CD4-positive, alpha-beta T cell (primary cell): Measurements from ENCODE around the gene RBM20. TPM values are rescaled to one million over a fixed set of nuclear protein-coding genes. Genes with fewer than 3 reads are reported as not detected.
A peak's percentile ranks its signal among the peaks of the same experiment; 100 is the strongest.

Source experiments
- ATAC-seq: fragments of 200-7000 bp; cut with Tn5 transposase; one replicate; pipeline ENCODE4 v1.10.0; 2022; ENCODE audit warnings: mild to moderate bottlenecking; ENCODE audit not compliant: poor library complexity
- CTCF ChIA-PET: fragments of 350-600 bp; sonication (Branson Sonifier 250); formaldehyde crosslinking; loops from one replicate; lab custom pipeline; 2021; ENCODE audit warnings: antibody characterized with exemption, inconsistent platforms; lab: Charles Lee
- POLR2A ChIA-PET: fragments of 350-600 bp; sonication (Branson Sonifier 250); formaldehyde crosslinking; loops from one replicate; lab custom pipeline; 2021; ENCODE audit warnings: antibody characterized with exemption, inconsistent platforms; lab: Charles Lee
- DNase-seq, 14 experiments: peaks; one replicate each; pipeline ENCODE4 v3.0.0-alpha.2; 2013 to 2020; ENCODE audit warnings: mixed read lengths in 2 of 14
- H3K27ac ChIP-seq, 2 donors: one replicate each; pipeline versions ENCODE4 v1.5.1 to v1.7.0; 2013; ENCODE audit warnings: low read length in 2 of 2, low read depth in 1 of 2, mild to moderate bottlenecking in 1 of 2
- H3K27me3 ChIP-seq, 2 experiments: 1 replicate in 1 of 2; 2 replicates in 1 of 2; pipeline versions ENCODE4 v1.6.1 to v1.7.0; 2013; ENCODE audit warnings: low read length in 2 of 2, control low read depth in 1 of 2, mild to moderate bottlenecking in 1 of 2, moderate library complexity in 1 of 2; ENCODE audit not compliant: insufficient read depth in 2 of 2, control insufficient read depth in 1 of 2
- H3K36me3 ChIP-seq: one replicate; pipeline ENCODE4 v1.6.1; 2013; ENCODE audit warnings: low read length, control low read depth; ENCODE audit not compliant: insufficient read depth
- H3K4me1 ChIP-seq: one replicate; pipeline ENCODE4 v1.6.1; 2013; ENCODE audit warnings: low read length, control low read depth; ENCODE audit not compliant: insufficient read depth
- H3K4me3 ChIP-seq: one replicate; pipeline ENCODE4 v1.5.1; 2013; ENCODE audit warnings: mild to moderate bottlenecking, low read length, moderate library complexity
- H3K9me3 ChIP-seq, 2 experiments: 1 replicate in 1 of 2; 2 replicates in 1 of 2; pipeline versions ENCODE4 v1.6.1 to v1.7.0; 2013; ENCODE audit warnings: low read length in 2 of 2, mild to moderate bottlenecking in 2 of 2, control low read depth in 1 of 2, moderate library complexity in 1 of 2; ENCODE audit not compliant: control insufficient read depth in 1 of 2, insufficient read depth in 1 of 2
- H3K27ac Mint-ChIP-seq: one replicate; pipeline ENCODE4 v1.8.0; 2020; ENCODE audit warnings: mixed read lengths
- H3K27me3 Mint-ChIP-seq: one replicate; pipeline ENCODE4 v1.8.0; 2021; ENCODE audit warnings: mixed read lengths
- H3K36me3 Mint-ChIP-seq: one replicate; pipeline ENCODE4 v1.8.0; 2021; ENCODE audit warnings: low read depth, mixed read lengths
- H3K4me1 Mint-ChIP-seq: one replicate; pipeline ENCODE4 v1.8.0; 2021; ENCODE audit warnings: low read depth, mixed read lengths
- H3K4me3 Mint-ChIP-seq: one replicate; pipeline ENCODE4 v1.8.0; 2020; ENCODE audit warnings: mild to moderate bottlenecking, mixed read lengths
- H3K9me3 Mint-ChIP-seq: one replicate; pipeline ENCODE4 v1.8.0; 2020; ENCODE audit warnings: mixed read lengths
- intact Hi-C, 2 experiments: fragments of 100-400 bp; cut with DNase I in 1 of 2; cut with micrococcal nuclease in 1 of 2; formaldehyde crosslinking; loops; one replicate each; pipeline versions ENCODE4 v1.15.1 to v1.9.0; 2023 to 2025; cut with DNase I, micrococcal nuclease
- total RNA-seq, 174 experiments: library from RNA in 2 of 174; stranded (reverse) in 2 of 174; gene quantifications; one replicate each; pipeline ENCODE4 v1.2.3 and lab custom pipeline; 2021 to 2026
- TF ChIP-seq, protein P1 (sequence below): fragments of 200-600 bp; IDR thresholded peaks from one replicate; pipeline ENCODE4 v1.8.0; 2022; ENCODE audit warnings: antibody characterized with exemption, mild to moderate bottlenecking

The RBM20 gene
- total RNA-seq, 2 experiments from 2014 or later: 0.91 to 1.1 TPM

DNA sequence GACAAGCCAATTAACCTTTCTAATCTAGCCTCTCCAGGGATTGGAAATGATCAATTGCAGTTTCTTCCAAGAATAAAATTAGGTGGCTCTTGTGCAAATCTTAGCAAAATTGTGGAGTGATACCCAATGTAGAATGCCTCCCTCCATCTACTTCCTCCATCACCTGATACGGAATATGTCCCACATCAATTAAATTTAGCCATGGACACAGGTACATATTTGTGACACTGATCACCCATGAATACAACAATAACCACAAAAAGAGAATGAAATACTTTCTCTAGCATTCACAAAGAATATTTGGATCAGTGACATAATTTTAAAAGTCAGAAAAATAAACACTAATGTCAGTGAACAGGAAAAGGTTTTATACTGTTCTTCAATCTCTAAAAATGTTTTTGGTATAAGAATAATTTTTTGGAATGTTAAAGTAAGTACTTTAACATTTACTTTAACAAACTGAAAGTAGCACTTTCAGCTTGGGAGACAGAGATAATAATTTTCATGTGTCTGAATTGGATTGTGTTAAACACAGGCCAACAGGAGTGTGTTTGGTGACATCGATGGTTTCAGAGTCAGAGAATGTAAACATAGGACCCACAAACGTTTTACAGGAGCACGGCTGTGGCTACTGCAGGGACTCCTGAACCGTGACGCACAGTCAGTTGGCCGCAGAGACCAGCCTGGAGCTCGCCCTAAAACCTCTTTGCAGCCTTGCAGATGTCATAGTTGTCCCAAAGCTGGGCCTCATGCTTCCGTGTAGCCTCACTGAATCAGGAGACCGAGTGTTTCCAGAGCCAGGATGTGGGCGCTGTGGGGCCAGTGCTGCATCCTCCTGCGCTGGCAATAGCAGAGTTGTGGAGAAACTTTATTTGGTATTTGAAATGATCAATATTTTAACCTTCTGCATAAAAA is 7.2 kb downstream of the RBM20 start:
- ATAC-seq: peak; percentile 54
- POLR2A ChIA-PET: no interaction called here
- intact Hi-C loops: no loop called here

DNA sequence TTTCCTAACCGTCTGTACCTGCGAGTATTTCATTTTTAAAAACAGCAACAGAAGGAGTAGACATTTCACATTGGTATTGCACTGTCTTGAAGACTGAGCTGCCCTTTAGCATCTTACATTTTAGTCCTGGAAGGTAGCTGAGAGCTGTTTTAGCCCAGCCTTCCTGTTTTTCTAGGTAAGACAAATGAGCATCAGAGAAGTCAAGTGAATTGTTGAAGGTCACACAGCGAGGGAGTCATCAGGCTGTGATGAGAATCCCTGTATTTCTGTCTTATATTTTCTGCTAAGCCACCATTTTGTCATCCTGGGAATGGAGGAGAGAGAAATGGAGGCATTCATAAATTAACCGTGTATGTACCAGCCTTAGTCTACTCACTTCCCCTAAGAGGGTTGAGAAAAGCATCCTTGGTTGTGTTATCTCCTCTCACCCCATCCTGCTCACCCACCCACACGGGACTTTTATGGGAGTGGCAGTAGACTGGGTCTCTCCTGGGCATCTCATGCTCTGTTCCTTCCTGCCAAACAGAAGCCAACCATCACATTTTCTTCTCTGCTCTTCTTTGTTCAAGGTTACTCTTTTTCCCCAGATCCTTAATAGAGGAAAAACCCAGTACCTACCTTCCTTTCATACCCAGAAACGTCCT is 8.5 kb downstream of the RBM20 start:
- DNase-seq: no peak
- no peaks in the 10 kb centered on the region for H3K36me3 Mint-ChIP-seq
- no peaks in the 10 kb centered on the region for H3K4me1 Mint-ChIP-seq
- H3K9me3 ChIP-seq: no peaks in the 10 kb centered on the region
- H3K27ac Mint-ChIP-seq: no peak overlapping the region
- intact Hi-C loops: no loop called here
- CTCF ChIA-PET: no interaction called here
- TF ChIP-seq, protein P1, sequence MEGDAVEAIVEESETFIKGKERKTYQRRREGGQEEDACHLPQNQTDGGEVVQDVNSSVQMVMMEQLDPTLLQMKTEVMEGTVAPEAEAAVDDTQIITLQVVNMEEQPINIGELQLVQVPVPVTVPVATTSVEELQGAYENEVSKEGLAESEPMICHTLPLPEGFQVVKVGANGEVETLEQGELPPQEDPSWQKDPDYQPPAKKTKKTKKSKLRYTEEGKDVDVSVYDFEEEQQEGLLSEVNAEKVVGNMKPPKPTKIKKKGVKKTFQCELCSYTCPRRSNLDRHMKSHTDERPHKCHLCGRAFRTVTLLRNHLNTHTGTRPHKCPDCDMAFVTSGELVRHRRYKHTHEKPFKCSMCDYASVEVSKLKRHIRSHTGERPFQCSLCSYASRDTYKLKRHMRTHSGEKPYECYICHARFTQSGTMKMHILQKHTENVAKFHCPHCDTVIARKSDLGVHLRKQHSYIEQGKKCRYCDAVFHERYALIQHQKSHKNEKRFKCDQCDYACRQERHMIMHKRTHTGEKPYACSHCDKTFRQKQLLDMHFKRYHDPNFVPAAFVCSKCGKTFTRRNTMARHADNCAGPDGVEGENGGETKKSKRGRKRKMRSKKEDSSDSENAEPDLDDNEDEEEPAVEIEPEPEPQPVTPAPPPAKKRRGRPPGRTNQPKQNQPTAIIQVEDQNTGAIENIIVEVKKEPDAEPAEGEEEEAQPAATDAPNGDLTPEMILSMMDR: no peak
- POLR2A ChIA-PET: no interaction called here
- H3K27me3 ChIP-seq: peaks cover 10 to 22% of the 10 kb centered on the region in 2 experiments
- no peaks in the 10 kb centered on the region for H3K36me3 ChIP-seq
- H3K4me3 Mint-ChIP-seq: no peak overlapping the region
- H3K27me3 Mint-ChIP-seq: peaks cover 43% of the 10 kb centered on the region
- H3K4me3 ChIP-seq: no peak overlapping the region
- no peaks in the 10 kb centered on the region for H3K9me3 Mint-ChIP-seq
- ATAC-seq: no peak
- no peak overlapping the region for H3K27ac ChIP-seq
- peaks cover 4% of the 10 kb centered on the region for H3K4me1 ChIP-seq

More for the DNA sequence above, 7.2 kb downstream of the RBM20 start:
- no peaks in the 10 kb centered on the region for H3K9me3 Mint-ChIP-seq
- H3K27ac Mint-ChIP-seq: no peak overlapping the region
- TF ChIP-seq, protein P1: no peak
- H3K4me1 ChIP-seq: peaks cover 4% of the 10 kb centered on the region
- H3K36me3 ChIP-seq: no peaks in the 10 kb centered on the region
- H3K4me1 Mint-ChIP-seq: no peaks in the 10 kb centered on the region
- H3K4me3 ChIP-seq: no peak overlapping the region
- H3K27me3 Mint-ChIP-seq: peaks cover 47% of the 10 kb centered on the region
- peaks cover 14 to 31% of the 10 kb centered on the region in 2 experiments for H3K27me3 ChIP-seq
- no peak overlapping the region for H3K4me3 Mint-ChIP-seq
- no peaks in the 10 kb centered on the region for H3K36me3 Mint-ChIP-seq
- no peak overlapping the region for H3K27ac ChIP-seq
- DNase-seq: peak in 3 of 14 experiments; percentile 15 to 28 (median 27)
- H3K9me3 ChIP-seq: no peaks in the 10 kb centered on the region
- CTCF ChIA-PET: no interaction called here

DNA sequence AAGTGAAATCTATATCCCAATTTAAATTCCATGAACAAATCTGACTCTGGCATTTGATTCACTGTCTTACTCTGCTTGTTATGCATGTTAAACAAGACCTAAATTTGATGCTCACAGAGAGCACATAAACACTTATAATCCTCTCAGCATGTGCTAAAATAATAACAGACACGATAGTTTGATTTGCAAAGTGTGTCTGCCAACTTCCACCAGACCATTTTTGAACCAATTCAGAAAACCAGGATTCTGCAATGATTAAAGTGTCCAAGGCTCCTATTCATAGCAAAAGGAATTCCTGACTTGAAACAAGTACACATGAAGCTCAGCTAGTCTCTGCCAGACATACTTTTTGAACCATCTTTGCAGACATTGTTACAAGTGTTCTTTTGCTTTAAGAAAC is 11.2 kb downstream of the RBM20 start:
- no peak for ATAC-seq
- TF ChIP-seq, protein P1: no peak
- no peak for DNase-seq
- H3K9me3 Mint-ChIP-seq: no peaks in the 10 kb centered on the region
- H3K4me1 Mint-ChIP-seq: no peaks in the 10 kb centered on the region
- peaks cover 0 to 8% of the 10 kb centered on the region in 2 experiments for H3K27me3 ChIP-seq
- H3K4me3 Mint-ChIP-seq: no peak overlapping the region
- no peak overlapping the region for H3K27ac ChIP-seq
- no peaks in the 10 kb centered on the region for H3K9me3 ChIP-seq
- CTCF ChIA-PET: no interaction called here
- H3K4me1 ChIP-seq: peaks cover 4% of the 10 kb centered on the region
- H3K36me3 Mint-ChIP-seq: no peaks in the 10 kb centered on the region
- H3K36me3 ChIP-seq: no peaks in the 10 kb centered on the region
- POLR2A ChIA-PET: no interaction called here
- H3K4me3 ChIP-seq: no peak overlapping the region
- intact Hi-C loops: no loop called here
- peaks cover 28% of the 10 kb centered on the region for H3K27me3 Mint-ChIP-seq
- H3K27ac Mint-ChIP-seq: no peak overlapping the region
